Activated CD8-positive, alpha-beta memory T cell treated with anti-CD3 and anti-CD28 coated beads, Interleukin-2, amount 50 U/mL, for 4 hours (primary cell): ENCODE results near the gene GALNT18.

Experiments
- DNase-seq: peaks from one replicate; pipeline ENCODE4 v3.0.0-alpha.2; 2020

GALNT18 gene

GRCh38 chr11:11622772-11623171, 967 bp upstream of the GALNT18 start:
- DNase-seq: no peak

GRCh38 chr11:11622340-11622706, 518 bp upstream of the GALNT18 start:
- DNase-seq: no peak

DNA sequence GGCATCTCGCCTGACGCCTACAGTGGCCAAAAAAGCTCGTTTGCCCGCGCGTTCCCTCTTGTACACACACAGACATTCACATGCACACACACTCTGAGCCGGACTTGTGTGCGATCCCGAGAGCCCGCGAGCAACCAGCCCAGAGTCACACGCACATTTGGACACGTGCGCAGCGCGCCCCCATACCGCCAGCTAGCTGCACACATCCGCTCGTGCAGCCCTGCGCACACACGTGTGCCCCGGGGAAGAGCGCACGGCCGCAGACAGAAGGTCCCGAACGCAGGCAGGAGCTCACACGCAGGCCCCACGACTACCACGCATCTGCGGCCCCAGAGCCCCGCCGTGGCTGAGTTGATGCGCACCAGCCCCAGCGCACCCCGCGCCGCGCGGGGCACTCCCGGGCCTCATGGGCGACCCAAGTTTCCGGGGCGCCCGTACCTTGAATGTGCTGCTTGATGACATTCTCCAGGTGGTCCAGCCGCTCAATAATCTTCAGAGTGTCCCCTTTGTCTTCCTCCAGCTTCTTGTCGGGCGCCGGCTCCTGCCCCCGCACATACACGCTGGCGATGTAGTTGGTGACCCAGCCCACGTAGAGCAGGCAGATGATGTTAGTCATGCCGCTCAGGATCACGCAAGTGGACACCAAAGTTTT, 758 bp downstream of the GALNT18 start:
- no peak for DNase-seq

- DNase-seq: no peak
Measured at GRCh38 chr11:11620173-11620920, 1.5 kb downstream of the GALNT18 start.

DNA sequence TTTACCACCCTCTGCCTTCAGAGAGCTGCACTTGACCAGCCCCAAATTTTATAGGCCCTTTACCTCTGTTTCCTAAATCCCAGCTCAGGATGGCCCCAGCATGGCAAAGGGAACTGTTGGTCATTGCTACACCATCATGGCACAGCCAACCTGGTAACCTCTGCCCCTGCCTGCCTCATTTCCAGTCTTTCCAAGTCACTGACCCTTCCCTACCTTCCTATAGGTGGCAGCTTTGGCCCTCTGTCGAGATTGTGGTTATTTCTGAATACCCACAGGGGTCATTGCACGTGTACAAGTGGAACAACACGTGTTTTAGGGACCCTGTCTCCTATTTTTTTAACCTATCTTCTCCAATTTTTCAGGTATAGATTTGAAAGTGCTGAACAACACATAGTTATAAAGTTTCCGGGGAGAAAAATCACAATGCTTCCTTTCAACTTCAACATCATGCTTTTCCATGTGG, 2.8 kb downstream of the GALNT18 start:
- no peak for DNase-seq

DNA sequence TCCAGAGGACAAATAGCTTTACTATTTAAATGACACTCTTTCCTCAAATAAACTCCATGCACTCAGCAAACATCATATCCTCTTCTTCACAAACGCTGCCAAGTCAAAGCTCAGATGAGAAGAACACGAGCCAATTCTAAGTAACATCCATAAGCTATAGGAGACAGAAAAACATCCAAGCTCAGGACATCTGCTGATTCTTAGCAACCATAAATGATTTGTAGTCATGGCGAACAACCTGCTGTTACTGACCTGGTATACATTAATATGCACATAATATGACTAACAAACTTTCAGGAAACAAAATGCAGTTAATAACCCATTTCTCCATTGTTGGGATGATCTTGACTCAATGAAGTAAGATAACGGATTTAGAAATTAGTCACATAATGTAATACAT, 6.7 kb downstream of the GALNT18 start:
- no peak for DNase-seq

DNA sequence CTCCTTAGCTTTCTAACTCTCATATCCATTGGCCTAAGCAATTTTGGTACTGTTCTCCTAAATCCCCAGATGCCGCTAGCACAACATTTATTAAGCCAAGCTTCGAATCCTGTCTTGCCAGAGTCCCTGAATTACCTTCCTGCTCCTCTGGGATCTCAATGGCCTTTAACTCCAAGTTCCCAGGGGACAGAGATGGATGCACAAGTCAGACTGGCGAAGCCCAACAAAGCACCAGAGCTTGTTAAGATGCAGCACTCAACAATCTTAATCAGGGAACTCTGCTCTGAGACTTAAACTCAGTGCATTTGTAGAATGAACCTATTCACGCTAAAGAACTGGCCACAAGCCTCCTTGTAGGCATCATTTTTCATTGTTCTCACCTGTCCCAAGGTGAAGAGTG, 9.4 kb downstream of the GALNT18 start:
- no peak for DNase-seq

DNA sequence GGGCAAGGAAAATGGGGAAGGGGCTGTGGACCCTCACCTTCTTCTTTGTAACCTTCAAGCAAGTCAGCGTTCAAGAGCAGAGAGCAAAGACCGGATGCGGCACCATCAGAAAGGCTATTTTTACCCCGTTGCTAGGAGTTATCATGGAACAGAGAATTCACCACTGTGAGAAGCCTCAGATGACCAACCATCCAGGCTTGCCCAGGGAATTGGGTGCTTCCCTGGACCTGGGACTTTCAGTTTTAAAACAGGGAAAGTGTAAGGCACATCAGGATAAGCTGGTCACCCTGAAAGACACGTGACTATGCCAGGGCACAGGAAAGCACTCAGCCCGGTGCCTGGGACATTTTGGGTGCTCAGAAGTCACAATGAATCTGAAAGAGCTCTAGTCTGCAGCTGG, 10.4 kb downstream of the GALNT18 start:
- DNase-seq: no peak

DNA sequence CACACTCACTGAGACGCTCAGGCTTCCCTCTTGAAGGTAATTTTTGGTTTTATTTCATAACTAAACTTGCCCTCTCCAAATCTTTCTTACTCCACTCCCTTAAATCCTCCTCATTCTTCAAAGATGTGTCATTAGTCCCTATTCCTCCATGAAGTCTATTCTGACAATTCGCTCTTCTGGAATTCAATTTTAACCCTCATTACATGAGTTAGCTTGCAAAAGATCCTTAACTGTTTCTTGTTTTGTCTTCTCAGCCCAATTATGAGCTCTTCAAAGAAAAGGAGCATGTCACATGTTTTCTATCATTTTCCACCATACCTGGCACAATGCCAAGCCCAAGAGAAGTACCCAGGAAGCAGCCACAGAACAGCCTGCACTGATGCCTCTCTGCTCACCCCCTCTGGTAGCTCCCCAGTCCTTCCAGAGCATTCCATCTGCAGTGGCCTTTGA, 13.0 kb downstream of the GALNT18 start:
- DNase-seq: no peak

DNA sequence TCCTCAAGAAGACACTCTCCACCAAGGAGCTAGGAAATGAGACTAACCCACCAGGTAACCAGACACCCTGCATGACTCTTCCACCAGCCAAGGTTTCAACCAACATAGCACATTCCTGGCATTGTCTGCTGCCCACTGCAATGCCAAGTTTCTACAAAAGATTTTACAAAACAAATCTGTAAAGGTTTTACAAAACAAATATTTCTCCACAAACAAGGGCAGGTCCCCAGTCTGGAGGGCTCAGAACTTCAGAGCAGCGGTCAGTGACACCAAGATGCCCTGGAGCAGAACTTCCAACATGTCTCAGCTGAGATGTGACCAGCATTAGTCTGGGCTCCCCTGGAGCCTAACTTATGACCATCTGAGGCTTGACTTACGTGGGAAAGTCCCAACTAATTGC, 14.0 kb downstream of the GALNT18 start:
- DNase-seq: no peak

DNA sequence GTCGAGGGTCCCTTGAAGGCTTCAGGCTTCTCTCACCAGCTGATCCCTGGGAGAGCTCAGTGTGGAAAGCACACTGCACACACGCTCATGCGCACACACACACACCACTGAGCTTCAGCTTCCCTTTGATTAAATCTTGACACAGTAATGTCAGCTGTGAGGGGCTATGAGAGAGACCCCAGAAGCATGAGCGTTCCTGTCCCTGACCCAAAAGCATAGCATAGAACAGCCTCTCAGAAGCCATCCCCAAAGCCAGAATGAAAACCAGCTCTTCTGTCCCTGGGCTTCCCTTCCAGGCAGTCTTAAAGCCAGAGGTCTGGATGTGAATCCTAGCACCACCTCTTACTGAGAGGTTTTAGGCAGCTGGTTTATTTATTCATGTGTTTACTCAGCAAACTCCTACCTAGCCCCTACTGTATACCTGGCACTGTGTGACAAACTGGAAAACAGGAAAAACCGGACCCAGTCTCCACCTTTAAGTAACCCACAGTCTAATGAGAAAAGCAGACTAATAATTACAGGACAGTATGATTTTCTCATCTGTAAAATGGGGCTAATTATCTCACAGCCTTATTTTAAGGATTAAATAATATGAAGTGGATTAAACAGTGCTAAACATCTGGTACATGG, 15.9 kb downstream of the GALNT18 start:
- no peak for DNase-seq

GRCh38 chr11:11605181-11605580, 16.6 kb downstream of the GALNT18 start:
- DNase-seq: no peak

DNA sequence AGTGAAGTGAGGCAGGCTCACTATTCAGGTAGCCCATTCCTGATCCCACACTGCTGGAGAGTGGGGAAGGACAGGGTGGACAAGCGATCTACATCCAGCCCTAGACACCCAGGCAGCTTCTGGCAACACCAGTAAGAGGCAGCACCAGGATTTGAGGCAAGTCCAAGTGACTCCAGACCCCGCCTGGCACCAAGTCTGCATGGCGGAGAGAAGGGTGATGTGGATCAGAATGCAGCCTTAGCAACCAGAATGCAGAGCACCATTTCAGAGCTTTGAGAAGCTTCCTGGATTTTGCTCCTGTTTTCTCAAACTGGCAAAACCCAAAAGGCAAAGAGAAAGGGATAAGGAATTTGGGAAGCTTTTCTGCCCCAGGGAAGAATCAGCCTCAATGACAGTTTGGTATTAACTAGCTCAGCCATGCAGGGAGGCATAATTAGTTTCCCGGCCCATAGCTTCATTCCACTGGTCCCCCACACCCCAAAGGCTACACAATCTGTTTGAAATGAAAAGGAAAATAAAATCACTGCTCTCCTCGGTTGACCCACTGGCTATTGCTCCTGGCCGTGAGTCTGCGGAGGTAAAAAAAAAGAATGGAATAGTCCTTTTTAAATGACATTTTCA, 17.3 kb downstream of the GALNT18 start:
- DNase-seq: no peak

GRCh38 chr11:11602011-11602410, 19.8 kb downstream of the GALNT18 start:
- DNase-seq: no peak

DNA sequence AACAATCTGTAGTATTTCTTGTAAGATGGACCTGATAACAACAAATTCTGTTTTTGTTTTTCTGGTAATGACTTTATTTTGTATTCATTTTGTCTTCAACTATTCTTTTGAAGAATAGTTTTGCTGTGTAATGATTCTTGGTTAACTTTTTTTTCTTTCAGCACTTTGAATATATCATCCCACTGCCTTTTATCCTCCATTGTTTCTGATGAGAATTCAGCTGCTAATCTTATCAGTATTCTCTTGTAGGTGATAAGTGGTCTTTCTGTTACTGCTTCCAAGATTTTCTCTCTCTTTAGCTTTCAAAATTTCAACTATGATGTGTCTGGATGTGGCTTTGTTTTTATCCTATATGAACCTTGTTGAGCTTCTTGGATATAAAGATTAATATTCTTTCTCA, 21.5 kb downstream of the GALNT18 start:
- no peak for DNase-seq

DNA sequence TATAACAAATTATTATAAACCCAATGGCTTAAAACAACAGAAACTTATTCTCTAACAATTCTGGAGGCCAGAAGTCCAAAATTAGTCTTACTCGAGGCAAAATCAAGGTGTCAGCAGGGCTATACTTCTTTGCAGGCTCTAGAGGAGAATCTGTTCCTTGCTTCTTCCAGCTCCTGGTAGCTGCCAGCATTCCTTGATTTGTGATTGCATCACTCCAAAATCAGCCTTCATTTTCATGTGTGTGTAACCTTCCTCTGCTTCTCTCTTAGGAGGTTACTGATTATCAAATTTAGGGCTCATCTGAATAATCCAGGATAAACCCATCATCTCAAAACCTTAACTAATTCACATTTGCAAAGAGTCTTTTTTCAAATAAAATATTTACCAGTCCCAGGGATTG, 23.6 kb downstream of the GALNT18 start:
- DNase-seq: no peak

DNA sequence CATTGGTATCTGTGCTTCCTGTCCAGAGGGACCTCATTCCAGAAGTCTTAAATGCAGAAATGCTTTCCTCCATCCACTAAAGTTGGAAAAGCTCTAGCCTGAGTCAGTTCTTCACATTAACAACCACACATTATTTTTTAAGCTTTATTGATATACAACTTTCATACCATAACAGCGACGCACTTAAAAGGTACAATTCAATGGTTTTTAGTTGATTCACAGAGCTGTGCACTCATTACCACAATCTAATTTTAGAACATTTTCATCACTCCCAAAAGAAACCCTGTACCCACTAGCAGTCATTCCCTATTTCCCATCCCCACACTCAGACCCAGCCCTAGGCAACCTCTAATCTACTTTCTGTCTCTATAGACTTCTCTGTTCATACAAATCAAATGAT, 27.6 kb downstream of the GALNT18 start:
- no peak for DNase-seq

DNA sequence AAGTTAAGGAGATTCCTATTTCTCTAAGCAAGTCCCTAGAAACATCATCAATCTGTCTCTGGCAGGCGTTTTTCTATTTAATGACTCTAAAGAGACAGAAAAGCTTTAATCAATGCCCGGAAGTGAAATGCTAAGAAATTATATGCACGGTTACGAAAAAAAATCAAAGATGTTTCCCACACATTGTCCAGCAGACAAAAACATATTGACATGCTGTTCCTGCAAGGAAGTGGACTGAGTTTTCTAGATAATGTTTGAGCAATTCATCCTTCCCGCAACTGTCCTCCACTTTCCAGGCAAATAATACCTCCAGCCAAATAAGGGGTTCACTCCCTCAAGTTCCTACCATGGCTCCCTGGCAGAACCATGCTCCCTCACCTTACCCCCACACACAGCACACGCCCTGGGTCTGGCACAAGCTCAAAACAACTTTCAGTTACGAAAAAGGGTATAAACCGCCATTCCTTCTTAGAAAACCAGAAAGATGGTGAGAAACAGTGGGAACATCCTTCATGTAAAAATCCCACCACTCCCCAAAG, 29.6 kb downstream of the GALNT18 start:
- no peak for DNase-seq

DNA sequence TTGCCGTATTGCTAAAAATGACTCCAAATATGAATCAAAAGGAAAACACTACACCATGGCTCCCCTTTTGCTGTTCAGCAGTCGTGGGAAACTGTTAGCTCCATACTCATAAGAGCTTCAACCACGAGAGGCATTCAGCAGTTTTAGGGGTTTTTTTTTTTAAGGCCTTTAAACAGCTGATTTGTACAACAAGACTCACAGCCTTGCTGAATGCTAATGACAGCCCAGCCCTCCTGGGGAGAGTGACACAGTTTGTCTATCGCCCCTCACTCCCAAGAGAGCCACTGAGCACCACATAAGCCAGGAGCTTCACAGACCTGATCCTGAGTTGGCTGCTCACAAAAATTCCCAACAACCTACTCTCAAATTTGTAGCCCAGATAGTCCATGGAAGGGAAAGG, 32.4 kb downstream of the GALNT18 start:
- no peak for DNase-seq

DNA sequence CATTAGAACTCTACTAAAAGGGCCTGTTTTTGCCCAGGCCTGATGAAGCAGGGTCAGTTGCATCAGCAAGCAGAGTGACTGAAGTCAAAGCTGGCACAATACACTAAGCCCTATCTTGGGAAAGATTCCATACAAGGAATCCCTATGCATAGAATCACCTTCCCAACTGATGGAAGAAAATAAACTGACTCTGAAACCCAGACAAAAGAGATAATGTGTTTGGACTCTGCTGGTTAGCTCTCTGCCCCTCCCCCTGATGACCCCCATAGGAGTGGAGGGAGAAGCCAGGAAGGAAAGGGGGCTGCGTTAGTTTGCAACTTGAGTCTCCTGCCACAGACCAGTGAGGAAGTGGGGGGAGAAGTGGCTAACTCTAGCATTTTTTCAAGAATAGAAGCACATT, 32.9 kb downstream of the GALNT18 start:
- no peak for DNase-seq

DNA sequence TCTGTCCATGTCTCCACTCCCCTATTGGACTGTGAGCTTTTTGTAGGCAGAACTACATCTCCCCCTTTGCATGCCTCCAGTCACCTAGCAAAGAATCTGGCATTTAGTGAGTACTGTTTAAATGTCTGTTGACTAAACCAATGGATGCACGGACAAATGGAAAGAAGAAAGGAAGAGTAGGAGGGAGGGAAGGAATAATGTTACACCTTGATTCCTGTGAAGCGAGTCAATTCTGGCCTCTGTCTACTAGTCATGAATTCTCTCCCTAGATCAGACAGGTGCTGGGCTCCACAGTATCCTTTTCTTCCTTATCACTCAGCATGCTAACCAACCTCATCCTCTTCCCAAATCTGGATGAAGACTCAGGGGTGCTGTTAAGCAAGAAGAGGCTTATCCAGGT, 33.6 kb downstream of the GALNT18 start:
- no peak for DNase-seq

GRCh38 chr11:11587122-11587521, 34.7 kb downstream of the GALNT18 start:
- DNase-seq: no peak

GRCh38 chr11:11586465-11586864, 35.3 kb downstream of the GALNT18 start:
- DNase-seq: no peak

GRCh38 chr11:11584937-11585336, 36.9 kb downstream of the GALNT18 start:
- no peak for DNase-seq
